Measurements from ENCODE around the gene HOXA7.

The HOXA7 gene

DNA sequence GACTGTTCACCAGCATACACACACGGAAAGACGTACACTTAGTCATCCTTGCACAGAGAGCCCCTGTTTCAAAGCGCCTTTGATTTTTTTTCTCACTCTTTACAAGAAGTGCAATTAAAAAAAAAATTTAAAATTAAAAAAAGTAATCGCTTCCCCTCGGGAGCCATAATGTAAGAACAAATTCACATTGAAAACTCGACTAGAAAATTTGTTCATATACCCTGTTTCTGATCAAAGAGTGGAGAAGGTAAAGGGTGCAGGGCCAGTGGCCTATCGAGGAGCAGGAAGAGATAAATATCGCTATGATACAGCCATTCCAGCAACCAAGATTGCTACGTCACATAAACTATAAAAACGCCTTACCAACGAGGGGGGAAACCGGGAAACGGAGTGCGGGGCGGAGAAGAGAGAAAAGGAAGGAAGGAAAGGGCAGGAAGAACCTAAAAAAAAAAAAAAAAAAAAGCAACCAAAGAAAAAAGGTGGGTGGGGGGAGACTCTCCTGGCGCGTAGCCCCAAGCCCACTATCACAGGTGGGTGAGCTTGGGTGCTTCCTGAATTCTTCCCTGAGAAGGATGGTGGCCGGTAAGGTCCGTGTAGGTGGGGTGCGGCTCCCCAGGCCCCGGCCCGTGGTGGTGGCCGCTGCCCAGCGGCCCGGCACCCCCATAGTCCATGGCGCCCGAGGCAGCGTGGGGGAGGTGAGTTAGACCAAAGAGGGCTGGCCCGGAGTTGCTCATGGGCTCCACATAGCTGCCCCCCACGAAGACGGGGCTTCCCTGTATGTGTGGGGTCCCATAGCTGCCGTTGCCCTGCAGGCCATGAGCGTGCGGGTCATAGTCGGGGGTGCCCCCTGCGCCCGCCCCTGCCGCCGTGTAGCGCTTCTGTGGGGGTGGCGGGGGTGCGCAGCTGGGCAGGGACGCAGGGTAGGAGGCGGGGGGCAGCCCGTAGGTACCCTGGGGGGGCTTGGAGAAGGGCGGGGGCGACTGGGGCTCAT lies 48.8 kb downstream of the HOXA7 start:
- DNase-seq (ENCODE audit: extremely low read depth, insufficient read length): no peak
- no peak overlapping the region for H3K4me3 ChIP-seq (replicated peaks; ENCODE audit: low read depth, low read length)
- no peaks in the 10 kb centered on the region for H3K27me3 ChIP-seq (replicated peaks; ENCODE audit: control insufficient read depth, insufficient read depth, low read length)
- TF ChIP-seq, protein P1, sequence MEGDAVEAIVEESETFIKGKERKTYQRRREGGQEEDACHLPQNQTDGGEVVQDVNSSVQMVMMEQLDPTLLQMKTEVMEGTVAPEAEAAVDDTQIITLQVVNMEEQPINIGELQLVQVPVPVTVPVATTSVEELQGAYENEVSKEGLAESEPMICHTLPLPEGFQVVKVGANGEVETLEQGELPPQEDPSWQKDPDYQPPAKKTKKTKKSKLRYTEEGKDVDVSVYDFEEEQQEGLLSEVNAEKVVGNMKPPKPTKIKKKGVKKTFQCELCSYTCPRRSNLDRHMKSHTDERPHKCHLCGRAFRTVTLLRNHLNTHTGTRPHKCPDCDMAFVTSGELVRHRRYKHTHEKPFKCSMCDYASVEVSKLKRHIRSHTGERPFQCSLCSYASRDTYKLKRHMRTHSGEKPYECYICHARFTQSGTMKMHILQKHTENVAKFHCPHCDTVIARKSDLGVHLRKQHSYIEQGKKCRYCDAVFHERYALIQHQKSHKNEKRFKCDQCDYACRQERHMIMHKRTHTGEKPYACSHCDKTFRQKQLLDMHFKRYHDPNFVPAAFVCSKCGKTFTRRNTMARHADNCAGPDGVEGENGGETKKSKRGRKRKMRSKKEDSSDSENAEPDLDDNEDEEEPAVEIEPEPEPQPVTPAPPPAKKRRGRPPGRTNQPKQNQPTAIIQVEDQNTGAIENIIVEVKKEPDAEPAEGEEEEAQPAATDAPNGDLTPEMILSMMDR (IDR thresholded peaks at IDR 0.05; ENCODE audit: insufficient read depth, low read length, poor library complexity, severe bottlenecking): no peak
- H3K36me3 ChIP-seq (ENCODE audit: control insufficient read depth, insufficient read depth, low read length): no peaks in the 10 kb centered on the region

DNA sequence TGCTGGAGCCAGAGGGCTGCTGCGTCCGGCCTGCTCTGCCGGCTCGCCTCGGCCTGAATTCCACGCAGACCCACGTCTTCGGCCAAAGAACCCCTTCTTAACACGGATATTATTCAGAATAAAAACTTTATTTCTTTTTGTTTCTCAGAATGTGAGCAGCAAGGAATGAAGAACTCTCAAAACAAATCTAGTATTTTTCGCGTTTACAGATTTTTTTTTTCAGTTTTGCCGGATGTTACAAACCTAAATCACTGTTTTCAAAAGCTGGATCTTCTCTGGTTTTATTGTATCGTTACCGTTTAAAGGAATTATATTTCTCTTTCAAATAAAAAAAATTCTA lies 49.6 kb downstream of the HOXA7 start:
- DNase-seq (ENCODE audit: extremely low read depth, insufficient read length): no peak
- TF ChIP-seq, protein P1 (IDR thresholded peaks at IDR 0.05; ENCODE audit: insufficient read depth, low read length, poor library complexity, severe bottlenecking): no peak
- no peaks in the 10 kb centered on the region for H3K36me3 ChIP-seq (ENCODE audit: control insufficient read depth, insufficient read depth, low read length)
- H3K27me3 ChIP-seq (replicated peaks; ENCODE audit: control insufficient read depth, insufficient read depth, low read length): no peaks in the 10 kb centered on the region
- no peak overlapping the region for H3K4me3 ChIP-seq (replicated peaks; ENCODE audit: low read depth, low read length)

DNA sequence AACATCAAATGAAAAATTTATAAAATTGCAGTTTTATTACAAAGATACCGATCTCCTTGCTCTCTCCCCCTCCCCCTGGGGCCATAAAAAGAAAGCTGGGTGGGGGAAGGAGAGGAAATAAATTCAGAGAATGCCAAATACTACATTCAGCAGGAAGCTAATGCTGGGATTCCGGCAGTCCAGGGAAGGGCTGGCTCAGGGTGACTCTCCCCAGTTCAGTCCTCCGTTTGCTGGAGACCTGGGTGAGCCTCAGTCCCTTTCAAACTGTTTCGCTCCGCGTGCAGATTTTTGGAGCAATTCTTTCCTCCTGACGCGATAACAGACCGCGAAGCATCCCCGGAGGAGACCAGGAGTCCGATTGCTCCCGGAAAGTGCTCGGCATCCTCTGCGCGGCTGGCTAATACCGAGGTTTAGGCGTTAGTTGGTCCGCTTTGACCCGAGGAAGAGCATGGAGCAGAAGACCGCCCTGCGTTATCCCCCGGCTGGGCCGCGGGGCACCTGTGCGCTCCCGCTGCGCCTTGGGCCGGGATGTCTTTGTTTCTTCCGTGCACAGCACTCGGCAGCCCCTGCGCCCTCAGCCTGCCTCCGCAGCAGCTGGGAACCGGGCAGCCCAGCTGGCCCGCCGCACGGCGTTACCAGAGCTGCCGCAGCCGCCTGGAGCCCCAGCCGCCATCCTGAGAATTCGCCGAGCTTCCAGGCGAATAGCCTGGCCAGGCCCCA lies 50.1 kb downstream of the HOXA7 start:
- no peak for DNase-seq (ENCODE audit: extremely low read depth, insufficient read length)
- no peaks in the 10 kb centered on the region for H3K27me3 ChIP-seq (replicated peaks; ENCODE audit: control insufficient read depth, insufficient read depth, low read length)
- no peaks in the 10 kb centered on the region for H3K36me3 ChIP-seq (ENCODE audit: control insufficient read depth, insufficient read depth, low read length)
- TF ChIP-seq, protein P1 (IDR thresholded peaks at IDR 0.05; ENCODE audit: insufficient read depth, low read length, poor library complexity, severe bottlenecking): no peak
- no peak overlapping the region for H3K4me3 ChIP-seq (replicated peaks; ENCODE audit: low read depth, low read length)

DNA sequence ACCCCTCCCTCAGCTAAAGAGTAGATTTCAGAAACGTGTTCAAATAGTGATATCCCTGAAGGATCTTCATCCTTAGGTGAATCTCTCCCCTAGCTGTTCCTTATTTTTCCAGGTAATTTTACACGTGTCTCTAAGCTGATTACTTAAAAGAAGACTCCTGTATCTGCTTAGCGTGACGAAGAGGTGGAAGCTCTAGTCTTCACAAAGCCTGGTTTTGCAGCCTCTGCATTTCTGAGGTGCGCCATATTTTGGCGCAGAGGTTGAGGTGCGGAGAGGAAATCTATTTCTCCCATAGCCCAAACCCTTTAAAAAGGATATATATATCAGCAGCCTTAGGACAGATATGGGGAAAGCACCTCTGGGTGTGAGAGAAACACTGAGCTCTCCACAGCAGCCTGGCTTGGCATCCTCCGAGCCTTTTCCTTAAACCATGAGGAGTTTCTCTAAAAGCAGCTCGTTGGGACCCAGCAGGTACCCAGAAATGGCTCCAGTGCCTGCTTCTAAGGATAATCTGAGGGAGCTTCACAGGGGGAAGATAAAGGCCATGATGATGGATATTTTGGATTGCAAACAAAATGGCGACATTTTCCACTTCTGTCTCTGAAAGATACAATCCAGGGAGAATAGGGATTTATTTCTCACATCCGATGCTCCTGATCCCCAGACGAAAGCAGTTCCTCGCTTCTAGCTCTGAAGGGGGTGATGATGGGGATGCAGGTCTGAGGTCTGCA lies 51.0 kb downstream of the HOXA7 start:
- TF ChIP-seq, protein P1 (IDR thresholded peaks at IDR 0.05; ENCODE audit: insufficient read depth, low read length, poor library complexity, severe bottlenecking): no peak
- Histone ChIP-seq H3K36me3 (ENCODE audit: control insufficient read depth, insufficient read depth, low read length) (no peaks in the 10 kb centered on the region), H3K27me3 (replicated peaks; ENCODE audit: control insufficient read depth, insufficient read depth, low read length) (no peaks in the 10 kb centered on the region), H3K4me3 (replicated peaks; ENCODE audit: low read depth, low read length) (no peak overlapping the region)
- DNase-seq (ENCODE audit: extremely low read depth, insufficient read length): no peak

DNA sequence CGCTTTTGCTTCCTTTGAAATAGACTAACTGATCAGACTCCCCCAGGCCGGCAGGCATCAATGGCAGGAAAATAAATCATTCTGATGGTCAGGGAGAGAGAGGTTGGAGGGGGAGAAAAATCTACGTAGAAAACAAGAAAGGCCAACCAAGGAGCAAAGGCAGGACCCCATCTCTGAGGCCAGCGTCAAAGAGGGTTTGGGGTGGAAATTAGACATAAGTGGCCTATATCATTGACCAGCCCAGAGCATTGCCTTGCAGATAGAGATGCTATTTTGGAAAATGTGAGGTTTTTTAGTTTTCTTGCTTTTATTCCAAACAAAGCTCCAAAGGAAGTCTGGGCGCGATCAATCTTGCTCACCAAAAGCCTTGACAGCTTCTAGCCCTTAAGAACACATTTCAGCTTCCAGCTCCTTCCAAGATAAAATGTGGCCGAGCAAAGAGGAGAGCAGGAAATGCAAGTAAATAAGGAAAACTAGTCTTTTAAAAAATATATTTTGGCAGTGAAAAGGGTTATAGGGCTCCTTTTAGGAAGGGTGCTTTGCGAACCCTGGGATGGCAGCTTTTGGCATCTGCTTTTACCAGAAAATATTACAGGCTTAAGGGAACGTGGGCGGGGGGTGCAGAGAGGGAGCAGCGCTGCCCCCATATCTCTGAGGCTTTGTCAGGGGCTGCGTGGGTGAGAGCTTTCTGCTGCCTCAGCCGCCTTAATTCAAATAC lies 52.0 kb downstream of the HOXA7 start:
- no peak for DNase-seq (ENCODE audit: extremely low read depth, insufficient read length)
- no peaks in the 10 kb centered on the region for H3K27me3 ChIP-seq (replicated peaks; ENCODE audit: control insufficient read depth, insufficient read depth, low read length)
- H3K36me3 ChIP-seq (ENCODE audit: control insufficient read depth, insufficient read depth, low read length): no peaks in the 10 kb centered on the region
- TF ChIP-seq, protein P1 (IDR thresholded peaks at IDR 0.05; ENCODE audit: insufficient read depth, low read length, poor library complexity, severe bottlenecking): no peak
- H3K4me3 ChIP-seq (replicated peaks; ENCODE audit: low read depth, low read length): no peak overlapping the region
